Prostate gland (tissue), 2 donors: ENCODE results near the gene OST4.

Source experiments
- CTCF ChIP-seq, 4 experiments: fragments of 200-600 bp in 2 of 4; fragments of 450-650 bp in 2 of 4; sonication (generic) in 2 of 4; IDR thresholded peaks; 1 replicate in 3 of 4; 2 replicates in 1 of 4; pipeline ENCODE4 v1.5.1; 2016 to 2019; ENCODE audit warnings: antibody characterized with exemption in 4 of 4, mild to moderate bottlenecking in 2 of 4, moderate library complexity in 2 of 4
- POLR2A ChIP-seq: fragments of 450-650 bp; IDR thresholded peaks from one replicate; pipeline ENCODE4 v1.6.1; 2016; ENCODE audit warnings: antibody characterized with exemption, mild to moderate bottlenecking
- POLR2AphosphoS5 ChIP-seq: sonication (generic); formaldehyde crosslinking; IDR thresholded peaks from one replicate; pipeline ENCODE4 v1.6.1; 2017; ENCODE audit warnings: antibody characterized with exemption

GRCh38 chr2:27086724-27087593 is 15.5 kb upstream of the OST4 start, which contains the start of gene KHK:
- TF ChIP-seq POLR2AphosphoS5: no peak
- TF ChIP-seq CTCF (IDR thresholded peaks at IDR 0.05): no peak
- no peak for TF ChIP-seq POLR2A
